Measurements from ENCODE around the gene ADGRA1. TPM values are rescaled to one million over a fixed set of nuclear protein-coding genes. Genes with fewer than 3 reads are reported as not detected.

The ADGRA1 gene
- total RNA-seq, 2 donors from 2014 or later, result 0.24 to 1.0 TPM

DNA sequence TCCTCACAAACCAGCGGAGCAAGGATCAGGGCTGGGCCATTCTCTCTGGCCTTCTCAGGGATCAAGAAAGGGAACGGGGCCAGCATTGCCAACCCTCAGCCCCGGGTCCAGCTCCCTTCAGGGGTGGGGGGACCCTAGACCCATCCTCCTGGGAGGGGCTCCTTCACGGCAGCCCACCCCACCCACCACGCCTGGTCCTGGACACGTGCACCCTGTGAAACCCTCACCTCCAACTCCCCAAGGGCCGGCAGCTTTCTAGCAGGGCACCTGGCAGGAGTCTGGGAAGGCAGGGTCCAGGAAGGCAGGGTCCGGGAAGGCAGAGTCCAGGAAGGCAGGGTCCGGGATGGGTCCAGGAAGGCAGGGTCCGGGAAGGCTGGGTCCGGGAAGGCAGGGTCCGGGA is 46.6 kb upstream of the ADGRA1 start:
- Mint-ChIP-seq H3K27ac (no peak overlapping the region), H3K4me3 (no peak overlapping the region), H3K4me1 (peaks cover 3% of the 10 kb centered on the region), H3K36me3 (ENCODE audit: low read depth) (no peaks in the 10 kb centered on the region), H3K27me3 (ENCODE audit: insufficient read depth) (no peaks in the 10 kb centered on the region), H3K9me3 (no peaks in the 10 kb centered on the region)
- TF ChIP-seq, protein P1, sequence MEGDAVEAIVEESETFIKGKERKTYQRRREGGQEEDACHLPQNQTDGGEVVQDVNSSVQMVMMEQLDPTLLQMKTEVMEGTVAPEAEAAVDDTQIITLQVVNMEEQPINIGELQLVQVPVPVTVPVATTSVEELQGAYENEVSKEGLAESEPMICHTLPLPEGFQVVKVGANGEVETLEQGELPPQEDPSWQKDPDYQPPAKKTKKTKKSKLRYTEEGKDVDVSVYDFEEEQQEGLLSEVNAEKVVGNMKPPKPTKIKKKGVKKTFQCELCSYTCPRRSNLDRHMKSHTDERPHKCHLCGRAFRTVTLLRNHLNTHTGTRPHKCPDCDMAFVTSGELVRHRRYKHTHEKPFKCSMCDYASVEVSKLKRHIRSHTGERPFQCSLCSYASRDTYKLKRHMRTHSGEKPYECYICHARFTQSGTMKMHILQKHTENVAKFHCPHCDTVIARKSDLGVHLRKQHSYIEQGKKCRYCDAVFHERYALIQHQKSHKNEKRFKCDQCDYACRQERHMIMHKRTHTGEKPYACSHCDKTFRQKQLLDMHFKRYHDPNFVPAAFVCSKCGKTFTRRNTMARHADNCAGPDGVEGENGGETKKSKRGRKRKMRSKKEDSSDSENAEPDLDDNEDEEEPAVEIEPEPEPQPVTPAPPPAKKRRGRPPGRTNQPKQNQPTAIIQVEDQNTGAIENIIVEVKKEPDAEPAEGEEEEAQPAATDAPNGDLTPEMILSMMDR (conservative IDR thresholded peaks at IDR 0.05), result no peak
- Histone ChIP-seq H3K27me3 (ENCODE audit: control insufficient read depth, insufficient read depth, low read length, poor library complexity, severe bottlenecking) (no peaks in the 10 kb centered on the region), H3K27ac (ENCODE audit: low read depth, low read length) (no peak overlapping the region), H3K9me3 (ENCODE audit: control insufficient read depth, low read length) (no peaks in the 10 kb centered on the region), H3K9ac (ENCODE audit: extremely low read depth, low read length, poor library complexity, severe bottlenecking) (no peak overlapping the region), H3K36me3 (ENCODE audit: control insufficient read depth, insufficient read depth, low read length) (no peaks in the 10 kb centered on the region), H3K4me1 (ENCODE audit: control insufficient read depth, insufficient read depth, low read length) (peaks cover under 1% of the 10 kb centered on the region), H3K4me3 (ENCODE audit: low read length) (no peak overlapping the region)
- WGBS, 2 experiments (ENCODE audit: insufficient coverage in 1 of 2, insufficient read length in 1 of 2), result 92 to 100% methylated on average over 1 to 12 of the region's 12 CpGs
- DNase-seq, result no peak

DNA sequence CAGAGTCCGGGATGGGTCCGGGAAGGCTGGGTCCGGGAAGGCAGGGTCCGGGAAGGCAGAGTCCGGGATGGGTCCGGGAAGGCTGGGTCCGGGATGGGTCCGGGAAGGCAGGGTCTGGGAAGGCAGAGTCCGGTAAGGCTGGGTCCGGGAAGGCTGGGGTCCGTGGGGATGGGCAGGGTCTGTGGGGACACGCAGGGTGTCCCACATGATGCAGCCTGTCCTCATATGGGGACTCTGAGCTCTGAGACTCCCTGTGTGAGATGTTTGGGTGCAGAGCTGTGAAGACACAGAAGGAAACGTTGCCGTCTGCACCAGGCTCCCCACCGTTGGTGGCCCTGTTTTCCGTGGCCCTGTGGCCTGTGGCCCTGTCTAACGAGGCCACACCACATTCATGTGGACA is 45.7 kb upstream of the ADGRA1 start:
- Mint-ChIP-seq H3K9me3 (no peaks in the 10 kb centered on the region), H3K36me3 (ENCODE audit: low read depth) (no peaks in the 10 kb centered on the region), H3K4me3 (no peak overlapping the region), H3K4me1 (no peaks in the 10 kb centered on the region), H3K27ac (no peak overlapping the region), H3K27me3 (ENCODE audit: insufficient read depth) (no peaks in the 10 kb centered on the region)
- Histone ChIP-seq H3K27ac (ENCODE audit: low read depth, low read length) (no peak overlapping the region), H3K4me1 (ENCODE audit: control insufficient read depth, insufficient read depth, low read length) (no peaks in the 10 kb centered on the region), H3K4me3 (ENCODE audit: low read length) (no peak overlapping the region), H3K9ac (ENCODE audit: extremely low read depth, low read length, poor library complexity, severe bottlenecking) (no peak overlapping the region), H3K36me3 (ENCODE audit: control insufficient read depth, insufficient read depth, low read length) (no peaks in the 10 kb centered on the region), H3K9me3 (ENCODE audit: control insufficient read depth, low read length) (no peaks in the 10 kb centered on the region), H3K27me3 (ENCODE audit: control insufficient read depth, insufficient read depth, low read length, poor library complexity, severe bottlenecking) (no peaks in the 10 kb centered on the region)
- TF ChIP-seq, protein P1 (conservative IDR thresholded peaks at IDR 0.05), result no peak
- DNase-seq, result no peak
- WGBS, 2 experiments (ENCODE audit: insufficient coverage in 1 of 2, insufficient read length in 1 of 2), result 93 to 96% methylated on average over 6 to 17 of the region's 17 CpGs

DNA sequence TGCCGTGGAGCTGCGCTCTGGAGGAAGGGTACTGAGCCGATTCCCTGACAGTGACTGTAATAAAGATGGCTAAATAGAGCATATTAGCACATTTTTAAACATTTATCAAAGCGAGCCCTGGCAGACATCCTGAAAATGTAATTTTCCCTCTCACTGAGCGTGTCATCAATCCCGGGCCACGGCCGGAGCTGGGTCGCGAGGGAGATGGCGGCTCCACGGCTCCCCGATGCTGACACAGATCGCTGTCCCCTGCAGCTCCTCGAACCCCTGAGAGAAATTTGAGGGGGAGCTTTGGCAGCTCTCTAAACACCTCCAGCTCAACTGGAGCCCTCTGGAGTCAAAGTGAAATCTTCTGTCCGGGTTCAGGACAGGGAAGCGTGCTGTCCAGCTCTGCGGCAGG is 44.9 kb upstream of the ADGRA1 start:
- no peak overlapping the region for H3K27ac ChIP-seq (ENCODE audit: low read depth, low read length)
- no peaks in the 10 kb centered on the region for H3K9me3 Mint-ChIP-seq
- no peak for DNase-seq
- 95% methylated on average over 14 to 18 of the region's 18 CpGs for WGBS, 2 experiments (ENCODE audit: insufficient coverage in 1 of 2, insufficient read length in 1 of 2)
- H3K4me1 ChIP-seq (ENCODE audit: control insufficient read depth, insufficient read depth, low read length), result no peaks in the 10 kb centered on the region
- H3K36me3 Mint-ChIP-seq (ENCODE audit: low read depth), result no peaks in the 10 kb centered on the region
- no peaks in the 10 kb centered on the region for H3K36me3 ChIP-seq (ENCODE audit: control insufficient read depth, insufficient read depth, low read length)
- no peaks in the 10 kb centered on the region for H3K4me1 Mint-ChIP-seq
- no peak overlapping the region for H3K4me3 ChIP-seq (ENCODE audit: low read length)
- no peaks in the 10 kb centered on the region for H3K9me3 ChIP-seq (ENCODE audit: control insufficient read depth, low read length)
- H3K27ac Mint-ChIP-seq, result no peak overlapping the region
- no peak overlapping the region for H3K9ac ChIP-seq (ENCODE audit: extremely low read depth, low read length, poor library complexity, severe bottlenecking)
- TF ChIP-seq, protein P1 (conservative IDR thresholded peaks at IDR 0.05), result no peak
- no peaks in the 10 kb centered on the region for H3K27me3 ChIP-seq (ENCODE audit: control insufficient read depth, insufficient read depth, low read length, poor library complexity, severe bottlenecking)
- H3K4me3 Mint-ChIP-seq, result no peak overlapping the region
- H3K27me3 Mint-ChIP-seq (ENCODE audit: insufficient read depth), result no peaks in the 10 kb centered on the region

Measured in endodermal cell (in vitro differentiated cells).